ENCODE measurements around the gene TJP2.

The TJP2 gene

GRCh38 chr9:69260161-69260560 lies 86.1 kb downstream of the TJP2 start:
- DNase-seq (ENCODE audit: low read depth) = no peak
- TF ChIP-seq MYC (IDR thresholded peaks at IDR 0.05; ENCODE audit: low read depth, low read length) = no peak
- H3K4me3 ChIP-seq (ENCODE audit: low read depth, low read length) = no peak overlapping the region

- H3K4me3 ChIP-seq (ENCODE audit: low read depth, low read length) = no peak overlapping the region
- DNase-seq (ENCODE audit: low read depth) = no peak
- TF ChIP-seq MAX (IDR thresholded peaks at IDR 0.05; ENCODE audit: low read depth, low read length) (no peak), CTCF (IDR thresholded peaks at IDR 0.05; ENCODE audit: low read depth, low read length) (no peak), POLR2A (IDR thresholded peaks at IDR 0.05; ENCODE audit: extremely low read depth, insufficient read length) (no peak), MYC (IDR thresholded peaks at IDR 0.05; ENCODE audit: low read depth, low read length) (no peak)
These were observed 87.6 kb downstream of the TJP2 start for GRCh38 chr9:69261636-69262035.

- DNase-seq (ENCODE audit: low read depth) = peak; percentile 49
These were observed 90.4 kb downstream of the TJP2 start for GRCh38 chr9:69264526-69264925.

GRCh38 chr9:69265891-69266290 lies 91.8 kb downstream of the TJP2 start:
- DNase-seq (ENCODE audit: low read depth) = no peak
- no peak for TF ChIP-seq MYC (IDR thresholded peaks at IDR 0.05; ENCODE audit: low read depth, low read length)
- no peak for TF ChIP-seq POLR2A (IDR thresholded peaks at IDR 0.05; ENCODE audit: extremely low read depth, insufficient read length)
- TF ChIP-seq CTCF (IDR thresholded peaks at IDR 0.05; ENCODE audit: low read depth, low read length) = no peak
- TF ChIP-seq MAX (IDR thresholded peaks at IDR 0.05; ENCODE audit: low read depth, low read length) = no peak
- no peak overlapping the region for H3K4me3 ChIP-seq (ENCODE audit: low read depth, low read length)

More at GRCh38 chr9:69264526-69264925, 90.4 kb downstream of the TJP2 start:
- TF ChIP-seq MYC (IDR thresholded peaks at IDR 0.05; ENCODE audit: low read depth, low read length) = no peak
- no peak overlapping the region for H3K4me3 ChIP-seq (ENCODE audit: low read depth, low read length)

GRCh38 chr9:69272212-69272611 lies 98.1 kb downstream of the TJP2 start:
- H3K4me3 ChIP-seq (ENCODE audit: low read depth, low read length) = no peak overlapping the region
- TF ChIP-seq POLR2A (IDR thresholded peaks at IDR 0.05; ENCODE audit: extremely low read depth, insufficient read length) = no peak
- no peak for TF ChIP-seq MYC (IDR thresholded peaks at IDR 0.05; ENCODE audit: low read depth, low read length)
- TF ChIP-seq MAX (IDR thresholded peaks at IDR 0.05; ENCODE audit: low read depth, low read length) = no peak
- TF ChIP-seq CTCF (IDR thresholded peaks at IDR 0.05; ENCODE audit: low read depth, low read length) = no peak
- no peak for DNase-seq (ENCODE audit: low read depth)

- no peak overlapping the region for H3K4me3 ChIP-seq (ENCODE audit: low read depth, low read length)
- no peak for DNase-seq (ENCODE audit: low read depth)
- TF ChIP-seq POLR2A (IDR thresholded peaks at IDR 0.05; ENCODE audit: extremely low read depth, insufficient read length) (no peak), CTCF (IDR thresholded peaks at IDR 0.05; ENCODE audit: low read depth, low read length) (no peak), MAX (IDR thresholded peaks at IDR 0.05; ENCODE audit: low read depth, low read length) (no peak), MYC (IDR thresholded peaks at IDR 0.05; ENCODE audit: low read depth, low read length) (no peak)
These were observed 99.1 kb downstream of the TJP2 start for GRCh38 chr9:69273161-69273560.

- no peak for TF ChIP-seq POLR2A (IDR thresholded peaks at IDR 0.05; ENCODE audit: extremely low read depth, insufficient read length)
- no peak for TF ChIP-seq MAX (IDR thresholded peaks at IDR 0.05; ENCODE audit: low read depth, low read length)
- TF ChIP-seq MYC (IDR thresholded peaks at IDR 0.05; ENCODE audit: low read depth, low read length) = no peak
- TF ChIP-seq CTCF (IDR thresholded peaks at IDR 0.05; ENCODE audit: low read depth, low read length) = no peak
- DNase-seq (ENCODE audit: low read depth) = no peak
- no peak overlapping the region for H3K4me3 ChIP-seq (ENCODE audit: low read depth, low read length)
These were observed 102.7 kb downstream of the TJP2 start for GRCh38 chr9:69276775-69277174.

Measured in NB4 (cell line).